A673 (cell line): ENCODE results near the gene PCDHGA5.

Experiments
- EZH2 ChIP-seq: fragments of 200-600 bp; sonication (generic); IDR thresholded peaks from 2 replicates; pipeline ENCODE4 v1.6.1; 2017; ENCODE audit warnings: borderline replicate concordance, low read depth, mild to moderate bottlenecking, mixed read lengths, antibody characterized with exemption, low read length; ENCODE audit not compliant: poor library complexity, severe bottlenecking
- TF ChIP-seq, protein P1 (sequence below): fragments of 300-800, 200-600 bp; sonication (generic); conservative IDR thresholded peaks from 2 replicates; pipeline ENCODE4 v1.5.1; 2017; ENCODE audit warnings: low read depth, mild to moderate bottlenecking, antibody characterized with exemption, low read length, moderate library complexity, mixed read lengths

DNA sequence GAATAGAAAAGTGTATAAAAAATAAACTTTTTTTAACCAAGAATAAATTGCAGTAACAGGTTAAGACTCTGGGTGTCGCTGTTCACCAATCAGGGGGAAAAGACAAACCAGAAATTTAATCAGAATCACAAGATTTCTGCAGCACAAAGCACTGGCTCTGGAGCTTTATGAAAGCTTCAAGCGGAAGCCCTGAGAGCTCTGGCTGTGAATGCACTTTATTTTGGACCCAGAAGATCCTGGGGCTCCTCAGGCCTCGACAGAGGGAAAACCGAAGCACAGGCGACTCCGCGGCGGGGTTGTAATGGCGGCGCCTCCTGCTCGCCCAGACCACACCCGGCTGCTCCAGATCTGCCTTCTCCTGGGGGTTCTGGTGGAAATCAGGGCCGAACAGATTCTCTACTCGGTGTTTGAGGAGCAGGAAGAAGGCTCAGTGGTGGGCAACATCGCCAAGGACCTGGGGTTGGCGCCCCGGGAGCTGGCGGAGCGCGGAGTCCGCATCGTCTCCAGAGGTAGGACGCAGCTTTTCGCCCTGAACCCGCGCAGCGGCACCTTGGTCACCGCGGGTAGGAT is 9.0 kb upstream of the PCDHGA5 start, which contains the start of gene PCDHGA4:
- TF ChIP-seq, protein P1, sequence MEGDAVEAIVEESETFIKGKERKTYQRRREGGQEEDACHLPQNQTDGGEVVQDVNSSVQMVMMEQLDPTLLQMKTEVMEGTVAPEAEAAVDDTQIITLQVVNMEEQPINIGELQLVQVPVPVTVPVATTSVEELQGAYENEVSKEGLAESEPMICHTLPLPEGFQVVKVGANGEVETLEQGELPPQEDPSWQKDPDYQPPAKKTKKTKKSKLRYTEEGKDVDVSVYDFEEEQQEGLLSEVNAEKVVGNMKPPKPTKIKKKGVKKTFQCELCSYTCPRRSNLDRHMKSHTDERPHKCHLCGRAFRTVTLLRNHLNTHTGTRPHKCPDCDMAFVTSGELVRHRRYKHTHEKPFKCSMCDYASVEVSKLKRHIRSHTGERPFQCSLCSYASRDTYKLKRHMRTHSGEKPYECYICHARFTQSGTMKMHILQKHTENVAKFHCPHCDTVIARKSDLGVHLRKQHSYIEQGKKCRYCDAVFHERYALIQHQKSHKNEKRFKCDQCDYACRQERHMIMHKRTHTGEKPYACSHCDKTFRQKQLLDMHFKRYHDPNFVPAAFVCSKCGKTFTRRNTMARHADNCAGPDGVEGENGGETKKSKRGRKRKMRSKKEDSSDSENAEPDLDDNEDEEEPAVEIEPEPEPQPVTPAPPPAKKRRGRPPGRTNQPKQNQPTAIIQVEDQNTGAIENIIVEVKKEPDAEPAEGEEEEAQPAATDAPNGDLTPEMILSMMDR: peak; percentile 50
- TF ChIP-seq EZH2: no peak
